Measurements from ENCODE around the gene GPR65.
"Not testable (repeated sequence)": the region's sequence is repeated elsewhere in the genome, so short reads cannot be mapped to it uniquely, and the experiment has no call there.

GPR65 gene

GRCh38 chr14:88003425-88003824 lies 1.5 kb upstream of the GPR65 start:
- in situ Hi-C loops (cut with MboI; ENCODE audit: low sequenced_read_pairs) = no loop called here

GRCh38 chr14:88004506-88005036 lies 364 bp upstream of the GPR65 start:
- in situ Hi-C loops (cut with MboI; ENCODE audit: low sequenced_read_pairs) = no loop called here

- in situ Hi-C loops (cut with MboI; ENCODE audit: low sequenced_read_pairs) = no loop called here
Measured at GRCh38 chr14:88005978-88006851, 1.3 kb downstream of the GPR65 start.

DNA sequence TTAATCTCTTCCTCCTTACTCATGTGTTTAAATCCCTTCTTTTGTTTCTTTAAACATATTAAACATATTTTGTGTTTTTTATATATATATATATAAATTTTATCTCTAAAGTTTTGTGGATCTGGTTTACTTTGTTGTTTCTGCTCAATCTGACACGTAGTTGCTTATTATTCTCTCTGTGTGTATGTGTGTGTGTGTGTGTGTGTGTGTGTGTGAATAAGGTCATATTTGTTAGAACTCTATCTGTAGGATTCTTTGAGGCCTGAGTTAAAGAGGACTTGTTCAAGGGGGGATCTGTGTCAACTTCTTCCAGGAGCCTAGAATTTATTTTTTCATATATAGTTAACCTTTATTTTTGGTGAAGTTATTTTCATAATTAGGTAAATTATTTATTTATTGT lies 2.7 kb downstream of the GPR65 start:
- in situ Hi-C loops (cut with MboI; ENCODE audit: low sequenced_read_pairs) = no loop called here

GRCh38 chr14:88008039-88008742 lies 3.3 kb downstream of the GPR65 start:
- in situ Hi-C loops (cut with MboI; ENCODE audit: low sequenced_read_pairs) = no loop called here

DNA sequence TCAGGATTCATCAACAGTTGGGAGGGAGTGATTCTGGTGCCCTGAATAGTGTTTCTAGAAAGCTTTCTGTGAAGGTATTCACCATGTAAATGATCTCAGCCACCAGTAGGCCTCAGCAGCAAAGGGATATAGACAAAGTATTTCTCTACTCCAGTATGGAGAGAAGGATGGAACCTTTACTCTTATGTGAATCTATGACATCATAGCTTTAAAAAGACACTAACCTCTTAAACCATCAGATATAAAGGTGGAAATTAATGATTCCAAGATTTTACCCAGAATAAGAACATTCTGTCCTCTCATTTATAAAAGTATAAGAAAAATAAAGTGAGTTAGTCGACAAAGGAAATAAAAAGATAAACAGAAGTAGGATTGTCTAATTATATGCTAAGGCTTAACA lies 4.6 kb downstream of the GPR65 start:
- in situ Hi-C loops (cut with MboI; ENCODE audit: low sequenced_read_pairs) = no loop called here

DNA sequence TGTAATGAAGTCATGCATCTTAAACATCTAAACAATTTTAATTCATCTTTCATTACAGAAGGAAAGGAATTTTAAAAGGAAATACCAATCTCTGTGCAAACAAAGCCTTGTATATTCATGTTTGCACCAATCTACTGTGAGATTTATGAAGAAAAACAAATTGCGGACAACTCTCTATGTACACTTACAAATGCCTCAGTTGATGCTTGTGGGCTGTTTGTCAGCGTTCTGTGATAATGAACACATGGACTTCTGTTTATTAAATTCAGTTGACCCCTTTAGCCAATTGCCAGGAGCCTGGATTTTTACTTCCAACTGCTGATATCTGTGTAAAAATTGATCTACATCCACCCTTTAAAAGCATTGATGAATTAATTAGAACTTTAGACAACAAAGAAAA lies 5.4 kb downstream of the GPR65 start:
- in situ Hi-C loops (cut with MboI; ENCODE audit: low sequenced_read_pairs) = no loop called here

GRCh38 chr14:88012495-88012894 lies 7.6 kb downstream of the GPR65 start:
- in situ Hi-C loops (cut with MboI; ENCODE audit: low sequenced_read_pairs) = no loop called here

DNA sequence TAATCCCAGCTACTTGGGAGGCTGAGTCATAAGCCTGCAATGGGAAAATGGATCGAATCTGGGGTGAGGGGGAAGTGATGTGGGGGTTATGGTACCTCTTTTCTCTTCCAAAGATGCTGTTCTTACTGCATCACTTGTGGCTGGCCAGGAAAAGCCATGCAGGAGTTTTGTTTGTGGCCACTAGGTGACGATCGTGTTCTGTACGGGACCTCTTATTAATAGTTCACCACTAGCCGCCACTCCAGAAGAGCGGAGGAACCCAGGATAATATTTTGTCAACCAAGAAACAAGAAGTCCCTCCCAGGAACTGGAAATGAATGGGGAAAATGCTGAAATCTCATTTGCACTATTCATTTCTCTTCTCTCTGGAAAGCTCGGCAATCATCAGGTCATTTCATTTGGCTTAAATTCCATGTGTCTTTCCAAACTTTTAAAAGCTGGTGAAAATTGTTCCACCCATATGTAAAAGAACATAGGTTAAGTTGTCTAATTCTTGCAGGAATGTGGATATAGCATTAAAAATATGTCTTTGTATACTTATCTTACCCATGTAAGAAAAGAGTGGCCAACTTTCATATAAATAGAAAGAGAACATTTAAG lies 8.9 kb downstream of the GPR65 start:
- in situ Hi-C loops (cut with MboI; ENCODE audit: low sequenced_read_pairs) = no loop called here

- in situ Hi-C loops (cut with MboI; ENCODE audit: low sequenced_read_pairs) = no loop called here
Measured at GRCh38 chr14:88016768-88017167, 11.8 kb downstream of the GPR65 start.

- in situ Hi-C loops (cut with MboI; ENCODE audit: low sequenced_read_pairs) = no loop called here
Measured at GRCh38 chr14:88017535-88017934, 12.6 kb downstream of the GPR65 start.

GRCh38 chr14:88023658-88024187 lies 18.8 kb downstream of the GPR65 start:
- in situ Hi-C loops (cut with MboI; ENCODE audit: low sequenced_read_pairs) = no loop called here

- in situ Hi-C loops (cut with MboI; ENCODE audit: low sequenced_read_pairs) = not testable (repeated sequence)
Measured at GRCh38 chr14:88024252-88025086, 19.5 kb downstream of the GPR65 start.

DNA sequence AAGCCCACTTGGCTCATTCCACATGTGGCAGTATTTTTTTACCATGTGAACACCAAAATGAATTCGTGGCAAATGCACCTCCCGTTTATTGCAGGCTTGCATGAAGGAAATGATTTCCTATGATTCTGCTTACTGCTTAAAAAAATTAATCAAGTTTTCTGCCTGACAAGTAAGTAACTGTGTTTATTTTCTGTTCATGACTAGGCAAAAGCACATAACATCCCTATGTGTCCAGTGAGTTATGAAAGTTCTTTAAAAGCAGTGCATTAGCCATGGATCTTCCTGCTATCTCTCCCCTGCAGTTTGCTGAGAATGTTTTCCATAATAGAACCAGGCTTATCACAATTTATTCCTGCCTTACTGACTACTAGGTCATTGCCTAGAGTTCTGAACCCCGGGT lies 20.4 kb downstream of the GPR65 start:
- in situ Hi-C loops (cut with MboI; ENCODE audit: low sequenced_read_pairs) = no loop called here

GRCh38 chr14:88026890-88027289 lies 22.0 kb downstream of the GPR65 start:
- in situ Hi-C loops (cut with MboI; ENCODE audit: low sequenced_read_pairs) = no loop called here

DNA sequence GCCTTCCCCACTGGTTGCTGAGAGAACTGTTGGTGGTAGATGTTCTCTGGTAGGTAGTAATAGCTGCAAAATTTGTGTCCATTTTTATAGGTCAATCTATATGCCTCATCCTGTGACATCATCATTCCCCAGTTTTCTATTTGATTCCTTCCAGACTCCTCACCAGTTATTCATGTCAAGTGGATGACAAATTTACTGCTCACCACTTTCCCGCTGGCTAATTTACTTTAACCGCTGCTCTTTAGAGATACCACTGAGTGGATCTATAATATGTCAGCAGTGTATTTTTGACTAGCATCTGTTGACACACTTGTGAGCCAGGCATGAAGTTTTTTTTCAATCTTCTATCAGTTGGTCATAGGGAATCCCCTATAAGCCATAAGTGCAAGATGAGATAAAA lies 24.6 kb downstream of the GPR65 start:
- in situ Hi-C loops (cut with MboI; ENCODE audit: low sequenced_read_pairs) = no loop called here

- in situ Hi-C loops (cut with MboI; ENCODE audit: low sequenced_read_pairs) = no loop called here
Measured at GRCh38 chr14:88030079-88030478, 25.1 kb downstream of the GPR65 start.

DNA sequence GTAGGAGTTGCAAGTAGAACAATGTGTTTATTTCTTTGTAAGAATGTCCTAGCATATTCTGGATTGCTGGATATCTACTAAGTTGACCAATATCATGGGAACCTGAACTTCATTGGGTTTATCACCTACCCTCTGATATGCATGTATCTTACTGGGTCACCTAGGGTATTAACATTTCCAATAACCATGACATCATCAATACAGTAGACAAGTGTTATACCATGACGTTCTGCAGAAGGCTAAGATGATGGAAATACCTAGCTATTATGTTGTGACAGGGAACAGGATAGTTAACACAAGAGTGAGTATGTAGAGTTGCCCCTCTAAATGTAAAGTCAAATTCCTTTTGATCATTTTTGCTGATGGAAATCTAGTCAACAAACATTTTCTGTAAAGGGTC lies 26.0 kb downstream of the GPR65 start:
- in situ Hi-C loops (cut with MboI; ENCODE audit: low sequenced_read_pairs) = no loop called here

GRCh38 chr14:88032373-88032772 lies 27.4 kb downstream of the GPR65 start:
- in situ Hi-C loops (cut with MboI; ENCODE audit: low sequenced_read_pairs) = no loop called here

- in situ Hi-C loops (cut with MboI; ENCODE audit: low sequenced_read_pairs) = no loop called here
Measured at GRCh38 chr14:88034076-88034475, 29.1 kb downstream of the GPR65 start.

GRCh38 chr14:88036422-88036821 lies 31.5 kb downstream of the GPR65 start:
- in situ Hi-C loops (cut with MboI; ENCODE audit: low sequenced_read_pairs) = no loop called here

All from HL-60/S4 treated with phorbol 12-myristate 13-acetate at 8.2 ng/mL for 4 days and 3 days (cell line).